Endothelial cell of umbilical vein (primary cell): ENCODE measurements around the gene SLC25A33. TPM values are rescaled to one million over a fixed set of nuclear protein-coding genes. Genes with fewer than 3 reads are reported as not detected.

Source experiments
- BruUV-seq: library from RNA; stranded (reverse); fragments of 400-500 nt; replicated peaks from 2 replicates; lab custom pipeline; 2021; lab: Mats Ljungman, UMichigan
- CTCF ChIA-PET: fragments of 300-600, 350-600 bp; sonication (Branson Sonifier 250); formaldehyde crosslinking; loops from one replicate; lab custom pipeline; 2021; ENCODE audit warnings: antibody characterized with exemption, inconsistent platforms; lab: Charles Lee
- POLR2A ChIA-PET: fragments of 300-600, 350-600 bp; sonication (Branson Sonifier 250); formaldehyde crosslinking; loops from one replicate; lab custom pipeline; 2021; ENCODE audit warnings: antibody characterized with exemption, inconsistent platforms; lab: Charles Lee
- DNase-seq: peaks from one replicate; pipeline ENCODE4 v3.0.0-alpha.2; 2011; ENCODE audit warnings: low read depth, low spot score
- FAIRE-seq: peaks from 2 replicates; lab custom pipeline; 2011; peaks lifted over from hg19 to GRCh38; lab: Jason Lieb, UNC
- H2AFZ ChIP-seq: 2 replicates; pipeline ENCODE4 v1.6.0; 2012; ENCODE audit warnings: low read depth, low read length, control low read depth, inconsistent platforms
- H3K27ac ChIP-seq: 2 replicates; pipeline ENCODE4 v1.5.1; 2011; ENCODE audit warnings: low read depth, mild to moderate bottlenecking, control low read depth, low read length, moderate library complexity; ENCODE audit not compliant: insufficient read depth
- H3K27me3 ChIP-seq, 2 experiments: 2 replicates each; pipeline versions ENCODE4 v1.6.0 to v1.6.1; 2011; ENCODE audit warnings: low read length in 2 of 2, mixed read lengths in 1 of 2; ENCODE audit not compliant: control insufficient read depth in 2 of 2, insufficient read depth in 2 of 2
- H3K36me3 ChIP-seq, 2 experiments: 2 replicates in 1 of 2; 3 replicates in 1 of 2; pipeline ENCODE4 v1.5.1; 2011; ENCODE audit warnings: low read length in 2 of 2, mild to moderate bottlenecking in 1 of 2, moderate library complexity in 1 of 2; ENCODE audit not compliant: control insufficient read depth in 2 of 2, insufficient read depth in 2 of 2; ENCODE audit errors: extremely low read depth in 1 of 2
- H3K4me1 ChIP-seq: 3 replicates; pipeline ENCODE4 v1.5.1; 2011; ENCODE audit warnings: mild to moderate bottlenecking, low read length; ENCODE audit not compliant: control insufficient read depth, insufficient read depth; ENCODE audit errors: extremely low read depth
- H3K4me2 ChIP-seq: 2 replicates; pipeline ENCODE4 v1.6.1; 2011; ENCODE audit warnings: low read length, control low read depth, mixed read lengths; ENCODE audit not compliant: insufficient read depth
- H3K4me3 ChIP-seq, 3 experiments: fragments of 200-600 bp in 1 of 3; sonication (generic), shearing (Covaris generic) in 1 of 3; replicated peaks in 1 of 3; 2 replicates each; pipeline ENCODE4 v1.5.1; 2011 to 2016; ENCODE audit warnings: control low read depth in 3 of 3, low read length in 3 of 3, mild to moderate bottlenecking in 2 of 3, inconsistent platforms in 1 of 3, low read depth in 1 of 3, moderate library complexity in 1 of 3; ENCODE audit not compliant: insufficient read depth in 1 of 3
- H3K79me2 ChIP-seq: 2 replicates; pipeline ENCODE4 v1.6.0; 2012; ENCODE audit warnings: low read length, inconsistent platforms; ENCODE audit not compliant: control insufficient read depth, insufficient read depth
- H3K9ac ChIP-seq: replicated peaks from 2 replicates; pipeline ENCODE3; 2011; ENCODE audit warnings: low read length, control low read depth; ENCODE audit not compliant: insufficient read depth; ENCODE audit errors: extremely low read depth
- H3K9me1 ChIP-seq: replicated peaks from 3 replicates; pipeline ENCODE4 v1.6.0; 2011; ENCODE audit warnings: mild to moderate bottlenecking, low read length; ENCODE audit not compliant: control insufficient read depth, insufficient read depth; ENCODE audit errors: extremely low read depth
- H3K9me3 ChIP-seq: replicated peaks from 2 replicates; pipeline ENCODE4 v1.5.1; 2012; ENCODE audit warnings: low read length, inconsistent platforms; ENCODE audit not compliant: control insufficient read depth, insufficient read depth
- H4K20me1 ChIP-seq: replicated peaks from 2 replicates; pipeline ENCODE3; 2011; ENCODE audit warnings: mild to moderate bottlenecking, low read length; ENCODE audit not compliant: control insufficient read depth, insufficient read depth; ENCODE audit errors: extremely low read depth
- EZH2 ChIP-seq: IDR thresholded peaks from 2 replicates; pipeline ENCODE4 v1.6.1; 2012; ENCODE audit warnings: borderline replicate concordance, low read depth, mild to moderate bottlenecking, moderate library complexity, low read length, inconsistent platforms; ENCODE audit not compliant: severe bottlenecking
- FOS ChIP-seq: IDR thresholded peaks from 2 replicates; pipeline ENCODE4 v1.6.1; 2011; ENCODE audit warnings: mild to moderate bottlenecking, low read length, moderate library complexity, borderline replicate concordance; ENCODE audit not compliant: insufficient read depth
- GATA2 ChIP-seq: IDR thresholded peaks from 2 replicates; pipeline ENCODE4 v1.7.0; 2011; ENCODE audit warnings: low read depth, mild to moderate bottlenecking, moderate library complexity, mixed read lengths, low read length; ENCODE audit not compliant: insufficient read length, insufficient read depth
- JUN ChIP-seq: IDR thresholded peaks from 2 replicates; pipeline ENCODE4 v1.6.1; 2011; ENCODE audit warnings: borderline replicate concordance, low read depth; ENCODE audit not compliant: insufficient read length, insufficient read depth
- MYC ChIP-seq: IDR thresholded peaks from one replicate; pipeline ENCODE4 v1.6.1; 2011; ENCODE audit warnings: mild to moderate bottlenecking, low read depth, low read length
- POLR2A ChIP-seq: IDR thresholded peaks from 2 replicates; pipeline ENCODE4 v1.6.1; 2012; ENCODE audit warnings: low read depth, mild to moderate bottlenecking, control low read depth, low read length
- POLR2AphosphoS5 ChIP-seq: IDR thresholded peaks from 2 replicates; pipeline ENCODE4 v1.6.1; 2012; ENCODE audit warnings: low read depth, mild to moderate bottlenecking, control low read depth, low read length, moderate library complexity; ENCODE audit not compliant: insufficient read depth
- dilution Hi-C: fragments of 300-500 bp; cut with MboI; formaldehyde crosslinking; loops from one replicate; pipeline ENCODE4 v1.15.0; 2019; ENCODE audit warnings: low sequenced_read_pairs; ENCODE audit not compliant: extremely low pct_ligation_motif_present
- intact Hi-C: fragments of 100-400 bp; cut with micrococcal nuclease; formaldehyde crosslinking; loops from one replicate; pipeline ENCODE4 v1.10.0; 2022
- polyA plus RNA-seq, 4 experiments: library from polyadenylated mRNA; depleted of rRNA in 3 of 4; stranded (reverse) in 3 of 4; unstranded in 1 of 4; fragments of >200 nt; gene quantifications; 2 replicates each; pipeline versions ENCODE4 v1.2.1 to v1.2.3, GENCODE V29; 2011 to 2012; ENCODE audit warnings: missing spikeins in 1 of 4
- total RNA-seq: library from RNA; stranded (reverse); gene quantifications from 2 replicates; pipeline ENCODE4 v1.2.3, GENCODE V29; 2021
- TF ChIP-seq, protein P1 (sequence below): IDR thresholded peaks from 2 replicates; pipeline ENCODE4 v1.6.1; 2011; ENCODE audit not compliant: insufficient read depth, insufficient read length
- TF ChIP-seq, protein P2 (sequence below), 2 donors: IDR thresholded peaks; 1 replicate in 1 of 2; 2 replicates in 1 of 2; pipeline ENCODE4 v1.5.1; 2011; ENCODE audit warnings: low read length in 2 of 2, mild to moderate bottlenecking in 2 of 2, moderate library complexity in 2 of 2, control low read depth in 1 of 2, inconsistent platforms in 1 of 2, low read depth in 1 of 2; ENCODE audit not compliant: insufficient read depth in 1 of 2; ENCODE audit errors: extremely low read depth in 1 of 2

The SLC25A33 gene
- total and polyA plus RNA-seq, 2 donors (not counting 3 experiments of a cell fraction or from before 2014, with no cell fraction given) = 3.8 to 6.6 TPM

DNA sequence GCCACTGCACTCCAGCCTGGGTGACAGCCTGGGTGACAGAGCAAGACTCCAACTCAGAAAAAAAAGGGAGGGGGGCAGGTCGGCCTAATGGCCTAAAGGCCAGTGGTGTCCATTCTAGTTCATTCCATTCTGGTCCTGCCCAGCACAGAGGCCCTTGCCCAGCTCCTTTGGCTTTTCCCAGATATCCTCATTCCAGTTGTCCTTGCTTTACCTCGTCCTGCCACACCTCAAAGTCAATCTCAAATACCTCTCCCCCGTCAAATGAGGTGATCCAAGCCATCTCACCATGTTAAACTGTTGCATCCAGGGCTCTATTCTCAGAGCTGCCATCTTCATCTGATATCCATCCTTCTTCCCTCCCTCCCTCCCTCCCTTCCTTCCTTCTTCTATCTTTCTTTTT lies 92.3 kb downstream of the SLC25A33 start:
- no peaks in the 10 kb centered on the region for H3K4me1 ChIP-seq
- H3K4me2 ChIP-seq = no peak overlapping the region
- no peak for TF ChIP-seq FOS
- no peak for TF ChIP-seq POLR2AphosphoS5
- TF ChIP-seq, protein P1, sequence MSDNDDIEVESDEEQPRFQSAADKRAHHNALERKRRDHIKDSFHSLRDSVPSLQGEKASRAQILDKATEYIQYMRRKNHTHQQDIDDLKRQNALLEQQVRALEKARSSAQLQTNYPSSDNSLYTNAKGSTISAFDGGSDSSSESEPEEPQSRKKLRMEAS = no peak
- no peak for TF ChIP-seq POLR2A
- TF ChIP-seq, protein P2, sequence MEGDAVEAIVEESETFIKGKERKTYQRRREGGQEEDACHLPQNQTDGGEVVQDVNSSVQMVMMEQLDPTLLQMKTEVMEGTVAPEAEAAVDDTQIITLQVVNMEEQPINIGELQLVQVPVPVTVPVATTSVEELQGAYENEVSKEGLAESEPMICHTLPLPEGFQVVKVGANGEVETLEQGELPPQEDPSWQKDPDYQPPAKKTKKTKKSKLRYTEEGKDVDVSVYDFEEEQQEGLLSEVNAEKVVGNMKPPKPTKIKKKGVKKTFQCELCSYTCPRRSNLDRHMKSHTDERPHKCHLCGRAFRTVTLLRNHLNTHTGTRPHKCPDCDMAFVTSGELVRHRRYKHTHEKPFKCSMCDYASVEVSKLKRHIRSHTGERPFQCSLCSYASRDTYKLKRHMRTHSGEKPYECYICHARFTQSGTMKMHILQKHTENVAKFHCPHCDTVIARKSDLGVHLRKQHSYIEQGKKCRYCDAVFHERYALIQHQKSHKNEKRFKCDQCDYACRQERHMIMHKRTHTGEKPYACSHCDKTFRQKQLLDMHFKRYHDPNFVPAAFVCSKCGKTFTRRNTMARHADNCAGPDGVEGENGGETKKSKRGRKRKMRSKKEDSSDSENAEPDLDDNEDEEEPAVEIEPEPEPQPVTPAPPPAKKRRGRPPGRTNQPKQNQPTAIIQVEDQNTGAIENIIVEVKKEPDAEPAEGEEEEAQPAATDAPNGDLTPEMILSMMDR (IDR thresholded peaks at IDR 0.05; ENCODE audit: extremely low read depth in 1 of 2, insufficient read depth in 1 of 2, low read depth in 1 of 2, low read length in 2 of 2) = no peak
- no peak for TF ChIP-seq MYC
- no peak for TF ChIP-seq GATA2
- TF ChIP-seq JUN = no peak
- TF ChIP-seq EZH2 = no peak
- H3K27me3 ChIP-seq = peaks cover 0 to 2% of the 10 kb centered on the region in 2 experiments
- H3K9ac ChIP-seq = no peak overlapping the region
- no peak for DNase-seq
- FAIRE-seq = no peak
- H3K79me2 ChIP-seq = no peaks in the 10 kb centered on the region
- H3K9me1 ChIP-seq = no peaks in the 10 kb centered on the region
- H3K27ac ChIP-seq = no peak overlapping the region
- H4K20me1 ChIP-seq = no peaks in the 10 kb centered on the region
- POLR2A ChIA-PET = interaction anchor here (0.6 kb wide), 1 partner anchor 285 kb away, joined by 3 read pairs; no protein-coding TSS in a partner anchor
- no peak overlapping the region for H3K4me3 ChIP-seq
- CTCF ChIA-PET = interaction anchor here (0.7 to 1.3 kb wide), 3 partner anchors 11 to 235 kb away, joined by 3 read pairs; no protein-coding TSS in a partner anchor
- BruUV-seq = no TSS peak
- dilution Hi-C loops = no loop called here
- no peak overlapping the region for H2AFZ ChIP-seq
- H3K36me3 ChIP-seq = no peaks in the 10 kb centered on the region
- no peaks in the 10 kb centered on the region for H3K9me3 ChIP-seq
- intact Hi-C loops = no loop called here
